PFSK-1 (cell line): Measurements from ENCODE around the gene NUTM2F. TPM values are rescaled to one million over a fixed set of nuclear protein-coding genes. Genes with fewer than 3 reads are reported as not detected.
"Not testable (repeated sequence)": the region's sequence is repeated elsewhere in the genome, so short reads cannot be mapped to it uniquely, and the experiment has no call there.

Experiments
- FOXP2 ChIP-seq: optimal IDR thresholded peaks from 2 replicates; pipeline ENCODE3; 2011; ENCODE audit warnings: borderline replicate concordance, control low read depth, inconsistent platforms; ENCODE audit not compliant: insufficient read depth; ENCODE audit errors: extremely low read length, extremely low read depth
- POLR2AphosphoS5 ChIP-seq: IDR thresholded peaks from 2 replicates; pipeline ENCODE4 v1.6.1; 2012; ENCODE audit warnings: low read depth, mild to moderate bottlenecking, control low read depth, low read length, moderate library complexity
- SIN3A ChIP-seq: IDR thresholded peaks from 2 replicates; pipeline ENCODE4 v1.6.1; 2012; ENCODE audit warnings: mild to moderate bottlenecking, low read length, moderate library complexity, borderline replicate concordance; ENCODE audit not compliant: insufficient read depth
- TAF1 ChIP-seq: IDR thresholded peaks from 2 replicates; pipeline ENCODE4 v1.6.1; 2012; ENCODE audit warnings: low read length, control low read depth, borderline replicate concordance; ENCODE audit not compliant: insufficient read depth
- polyA plus RNA-seq: library from polyadenylated mRNA; unstranded; fragments of >200 nt; gene quantifications from one replicate; pipeline ENCODE4 v1.2.1, GENCODE V29; 2012; ENCODE audit warnings: low read depth, missing spikeins; ENCODE audit not compliant: insufficient read length
- TF ChIP-seq, protein P1 (sequence below), 2 experiments: IDR thresholded peaks; 2 replicates each; pipeline versions ENCODE4 v1.6.1 to v1.8.0; 2011 to 2012; ENCODE audit warnings: low read depth in 2 of 2, low read length in 2 of 2, control low read depth in 1 of 2, inconsistent platforms in 1 of 2, mild to moderate bottlenecking in 1 of 2, moderate library complexity in 1 of 2; ENCODE audit not compliant: insufficient read depth in 1 of 2

Gene NUTM2F, protein sequence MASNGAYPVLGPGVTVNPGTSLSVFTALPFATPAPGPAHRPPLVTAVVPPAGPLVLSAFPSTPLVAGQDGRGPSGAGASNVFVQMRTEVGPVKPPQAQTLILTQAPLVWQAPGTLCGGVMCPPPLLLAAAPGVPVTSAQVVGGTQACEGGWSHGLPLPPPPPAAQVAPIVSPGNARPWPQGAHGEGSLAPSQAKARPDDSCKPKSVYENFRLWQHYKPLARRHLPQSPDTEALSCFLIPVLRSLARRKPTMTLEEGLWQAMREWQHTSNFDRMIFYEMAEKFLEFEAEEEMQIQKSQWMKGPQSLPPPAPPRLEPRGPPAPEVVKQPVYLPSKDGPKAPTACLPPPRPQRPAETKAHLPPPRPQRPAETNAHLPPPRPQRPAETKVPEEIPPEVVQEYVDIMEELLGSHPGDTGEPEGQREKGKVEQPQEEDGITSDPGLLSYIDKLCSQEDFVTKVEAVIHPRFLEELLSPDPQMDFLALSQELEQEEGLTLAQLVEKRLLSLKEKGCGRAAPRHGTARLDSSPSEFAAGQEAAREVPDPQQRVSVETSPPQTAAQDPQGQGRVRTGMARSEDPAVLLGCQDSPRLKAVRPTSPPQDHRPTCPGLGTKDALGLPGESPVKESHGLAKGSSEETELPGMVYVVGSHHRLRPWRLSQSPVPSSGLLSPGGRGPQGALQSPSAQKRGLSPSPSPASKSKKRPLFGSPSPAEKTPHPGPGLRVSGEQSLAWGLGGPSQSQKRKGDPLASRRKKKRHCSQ
- not detected for polyA plus RNA-seq

DNA sequence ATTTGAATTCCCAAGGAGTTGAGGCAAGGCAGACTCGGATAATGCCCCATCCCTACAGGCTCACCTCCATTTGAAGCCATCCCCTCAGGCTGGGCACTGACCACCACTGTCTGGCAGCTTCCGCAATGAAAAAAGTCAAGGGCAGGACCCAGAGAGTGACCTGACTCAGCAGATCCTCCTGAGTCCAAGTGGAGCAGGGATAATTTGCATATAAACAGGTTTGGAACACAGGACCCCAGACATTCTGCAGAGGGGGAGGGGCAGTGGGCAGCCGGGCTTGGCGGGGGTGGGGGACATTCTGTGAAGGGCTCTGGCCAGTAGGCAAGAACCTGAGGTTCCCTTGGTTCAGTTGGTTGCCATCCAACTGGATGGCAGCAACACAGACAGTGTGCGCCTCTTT is at the start of gene NUTM2F:
NUTM2F (minus strand) TSS at position 101 of the 400 bp plus-strand sequence; CDS start at position 80, 21 bp downstream.
- TF ChIP-seq TAF1, SIN3A, POLR2AphosphoS5: not testable (repeated sequence)

DNA sequence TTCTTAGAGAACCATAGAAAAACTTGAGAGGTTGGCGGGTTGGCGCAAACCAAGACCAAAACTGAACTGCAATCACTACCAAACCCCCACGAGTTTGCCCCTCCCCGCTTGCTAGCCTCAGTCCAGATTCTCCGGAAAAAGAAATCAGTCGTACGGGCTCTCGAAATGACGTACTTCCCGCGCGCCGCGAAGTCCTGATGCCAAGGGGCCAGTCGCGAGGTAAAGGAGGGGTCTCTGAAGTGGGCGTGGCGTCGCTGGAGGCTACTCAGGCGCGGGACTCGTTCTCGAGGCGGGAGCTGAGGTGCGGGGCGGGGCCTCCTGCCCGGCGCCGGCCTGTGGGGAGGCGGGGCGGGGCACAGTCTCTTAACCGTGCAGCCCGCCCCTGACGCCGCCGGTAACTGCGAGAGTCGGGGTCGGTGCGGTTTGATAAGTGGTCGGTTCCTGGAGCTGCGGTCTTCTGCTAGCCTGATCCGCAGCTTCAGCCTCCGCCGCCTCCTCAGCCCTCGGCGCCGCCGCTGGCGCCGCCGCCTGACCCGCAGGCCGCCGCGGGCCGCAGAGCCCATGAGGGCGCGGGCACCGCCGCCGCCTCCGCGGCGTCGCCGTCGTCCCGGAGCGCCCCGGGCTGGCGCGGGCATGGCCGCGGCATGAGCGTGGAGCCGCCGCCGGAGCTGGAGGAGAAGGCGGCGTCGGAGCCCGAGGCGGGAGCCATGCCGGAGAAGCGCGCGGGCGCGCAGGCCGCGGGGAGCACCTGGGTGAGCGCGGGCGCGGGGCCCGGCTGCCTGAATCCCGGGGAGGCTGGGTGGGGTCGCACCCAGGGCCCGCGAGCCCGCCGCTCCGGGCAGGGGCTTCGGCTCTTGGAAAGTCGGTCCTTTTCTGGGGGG is 46.0 kb upstream of the NUTM2F start:
- 0 out of 2 replicates have a peak, but pooled peaks have one; percentile 25 for TF ChIP-seq POLR2AphosphoS5

DNA sequence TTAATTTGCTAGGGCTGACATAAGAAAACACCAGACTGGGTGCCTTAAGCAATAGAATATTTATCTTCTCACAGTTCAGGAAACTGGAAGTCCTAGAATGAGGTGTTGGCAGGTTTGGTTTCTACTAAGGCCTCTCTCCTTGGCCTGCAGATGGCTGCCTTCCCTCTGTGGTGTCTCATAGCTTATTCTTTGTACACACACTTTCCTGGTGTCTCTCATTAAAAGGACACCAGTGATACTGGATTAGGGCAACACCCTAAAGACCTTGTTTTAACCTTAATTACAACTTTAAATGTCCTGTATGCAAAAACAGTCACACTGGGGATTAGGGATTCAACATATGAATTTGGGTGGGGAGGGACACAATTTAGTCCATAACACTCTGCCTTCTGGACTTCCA is 25.1 kb downstream of the NUTM2F start:
- TF ChIP-seq TAF1 (no peak), POLR2AphosphoS5 (no peak), FOXP2 (no peak), SIN3A (no peak)
- TF ChIP-seq, protein P1, sequence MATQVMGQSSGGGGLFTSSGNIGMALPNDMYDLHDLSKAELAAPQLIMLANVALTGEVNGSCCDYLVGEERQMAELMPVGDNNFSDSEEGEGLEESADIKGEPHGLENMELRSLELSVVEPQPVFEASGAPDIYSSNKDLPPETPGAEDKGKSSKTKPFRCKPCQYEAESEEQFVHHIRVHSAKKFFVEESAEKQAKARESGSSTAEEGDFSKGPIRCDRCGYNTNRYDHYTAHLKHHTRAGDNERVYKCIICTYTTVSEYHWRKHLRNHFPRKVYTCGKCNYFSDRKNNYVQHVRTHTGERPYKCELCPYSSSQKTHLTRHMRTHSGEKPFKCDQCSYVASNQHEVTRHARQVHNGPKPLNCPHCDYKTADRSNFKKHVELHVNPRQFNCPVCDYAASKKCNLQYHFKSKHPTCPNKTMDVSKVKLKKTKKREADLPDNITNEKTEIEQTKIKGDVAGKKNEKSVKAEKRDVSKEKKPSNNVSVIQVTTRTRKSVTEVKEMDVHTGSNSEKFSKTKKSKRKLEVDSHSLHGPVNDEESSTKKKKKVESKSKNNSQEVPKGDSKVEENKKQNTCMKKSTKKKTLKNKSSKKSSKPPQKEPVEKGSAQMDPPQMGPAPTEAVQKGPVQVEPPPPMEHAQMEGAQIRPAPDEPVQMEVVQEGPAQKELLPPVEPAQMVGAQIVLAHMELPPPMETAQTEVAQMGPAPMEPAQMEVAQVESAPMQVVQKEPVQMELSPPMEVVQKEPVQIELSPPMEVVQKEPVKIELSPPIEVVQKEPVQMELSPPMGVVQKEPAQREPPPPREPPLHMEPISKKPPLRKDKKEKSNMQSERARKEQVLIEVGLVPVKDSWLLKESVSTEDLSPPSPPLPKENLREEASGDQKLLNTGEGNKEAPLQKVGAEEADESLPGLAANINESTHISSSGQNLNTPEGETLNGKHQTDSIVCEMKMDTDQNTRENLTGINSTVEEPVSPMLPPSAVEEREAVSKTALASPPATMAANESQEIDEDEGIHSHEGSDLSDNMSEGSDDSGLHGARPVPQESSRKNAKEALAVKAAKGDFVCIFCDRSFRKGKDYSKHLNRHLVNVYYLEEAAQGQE (IDR thresholded peaks at IDR 0.05; ENCODE audit: insufficient read depth in 1 of 2, low read depth in 2 of 2, low read length in 2 of 2) = no peak

DNA sequence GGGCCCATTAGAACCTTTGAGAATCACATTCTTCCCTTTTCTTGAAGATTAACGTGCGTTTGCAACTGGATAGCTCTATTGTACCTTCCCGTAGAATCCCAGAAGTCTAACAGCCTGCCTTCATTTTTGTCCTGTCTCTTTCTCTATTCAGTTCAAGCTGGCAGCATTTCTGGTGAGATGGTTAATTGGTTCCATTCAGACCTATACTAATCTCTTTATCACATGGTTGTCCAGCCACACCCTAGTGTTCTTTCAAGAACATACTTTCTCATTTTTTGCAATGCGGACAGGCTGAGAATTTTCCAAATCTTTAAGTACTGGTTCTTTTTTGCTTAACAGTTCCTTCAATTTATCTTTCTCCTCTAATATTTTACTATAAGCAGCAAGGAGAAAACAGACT is 26.0 kb downstream of the NUTM2F start:
- no peak for TF ChIP-seq FOXP2
- TF ChIP-seq, protein P1 (IDR thresholded peaks at IDR 0.05; ENCODE audit: insufficient read depth in 1 of 2, low read depth in 2 of 2, low read length in 2 of 2) = no peak

DNA sequence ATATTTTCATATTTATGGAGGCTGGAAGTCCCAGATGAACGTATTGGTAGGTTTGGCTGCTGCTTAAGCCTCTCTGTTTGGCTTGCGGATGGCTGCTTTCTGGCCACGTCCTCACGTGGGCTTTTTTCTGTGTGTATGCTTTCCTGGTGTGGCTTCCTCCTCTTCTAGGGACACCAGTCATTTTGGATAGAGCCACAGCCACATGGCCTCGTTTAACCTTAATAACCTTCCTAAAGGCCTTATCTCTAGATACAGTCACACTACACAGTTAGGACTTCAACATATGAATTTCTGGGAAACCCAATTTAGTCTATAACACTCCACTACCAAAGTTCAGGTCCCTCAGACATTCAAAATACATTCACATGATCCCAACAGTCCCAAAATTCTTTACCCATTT is 26.9 kb downstream of the NUTM2F start:
- TF ChIP-seq TAF1 (no peak), POLR2AphosphoS5 (no peak), SIN3A (no peak), FOXP2 (no peak)
- TF ChIP-seq, protein P1 (IDR thresholded peaks at IDR 0.05; ENCODE audit: insufficient read depth in 1 of 2, low read depth in 2 of 2, low read length in 2 of 2) = no peak

DNA sequence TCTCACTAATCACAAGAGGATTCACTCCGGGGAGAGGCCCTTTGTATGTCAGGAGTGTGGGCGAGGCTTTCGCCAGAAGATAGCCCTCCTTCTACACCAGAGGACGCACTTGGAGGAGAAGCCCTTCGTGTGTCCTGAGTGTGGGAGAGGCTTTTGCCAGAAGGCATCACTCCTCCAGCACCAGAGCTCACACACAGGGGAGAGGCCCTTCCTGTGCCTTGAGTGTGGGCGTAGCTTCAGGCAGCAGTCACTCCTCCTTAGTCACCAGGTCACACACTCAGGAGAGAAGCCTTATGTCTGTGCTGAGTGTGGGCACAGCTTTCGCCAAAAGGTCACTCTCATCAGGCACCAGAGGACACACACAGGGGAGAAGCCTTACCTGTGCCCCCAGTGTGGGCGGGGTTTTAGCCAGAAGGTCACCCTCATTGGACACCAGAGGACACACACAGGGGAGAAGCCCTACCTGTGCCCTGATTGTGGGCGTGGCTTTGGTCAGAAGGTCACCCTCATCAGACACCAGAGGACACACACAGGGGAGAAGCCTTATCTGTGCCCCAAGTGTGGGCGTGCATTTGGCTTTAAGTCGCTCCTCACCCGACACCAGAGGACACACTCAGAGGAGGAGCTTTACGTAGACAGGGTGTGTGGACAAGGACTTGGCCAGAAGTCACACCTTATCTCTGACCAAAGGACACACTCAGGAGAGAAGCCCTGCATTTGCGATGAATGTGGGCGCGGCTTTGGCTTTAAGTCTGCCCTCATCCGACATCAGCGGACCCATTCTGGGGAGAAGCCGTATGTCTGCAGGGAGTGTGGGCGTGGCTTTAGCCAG is 27.8 kb downstream of the NUTM2F start:
- TF ChIP-seq, protein P1 (IDR thresholded peaks at IDR 0.05; ENCODE audit: insufficient read depth in 1 of 2, low read depth in 2 of 2, low read length in 2 of 2) = no peak
- TF ChIP-seq SIN3A = no peak
- TF ChIP-seq POLR2AphosphoS5 = no peak
- TF ChIP-seq FOXP2 = no peak
- TF ChIP-seq TAF1 = no peak
